ENCODE results near the gene UROC1. TPM values are rescaled to one million over a fixed set of nuclear protein-coding genes. Genes with fewer than 3 reads are reported as not detected.

UROC1 gene
- total RNA-seq, 2 donors from 2014 or later: not detected

- TF ChIP-seq CTCF (IDR thresholded peaks at IDR 0.05): no peak
- Histone ChIP-seq H3K4me3 (no peak overlapping the region), H3K9me3 (no peaks in the 10 kb centered on the region), H3K27ac (no peak overlapping the region), H3K9ac (ENCODE audit: low read depth in 2 of 2, low read length in 2 of 2) (no peak overlapping the region), H3K4me1 (no peaks in the 10 kb centered on the region), H3K36me3 (no peaks in the 10 kb centered on the region), H3K27me3 (no peaks in the 10 kb centered on the region)
- intact Hi-C loops (cut with DNase I): no loop called here
- DNase-seq: peak; percentile 7
Measured at GRCh38 chr3:126439346-126439967, 78.1 kb downstream of the UROC1 start.

GRCh38 chr3:126438746-126439145, 78.8 kb downstream of the UROC1 start:
- DNase-seq: peak; percentile 4
- Histone ChIP-seq H3K9me3 (no peaks in the 10 kb centered on the region), H3K4me1 (no peaks in the 10 kb centered on the region), H3K27me3 (no peaks in the 10 kb centered on the region), H3K36me3 (no peaks in the 10 kb centered on the region), H3K9ac (ENCODE audit: low read depth in 2 of 2, low read length in 2 of 2) (no peak overlapping the region), H3K4me3 (no peak overlapping the region), H3K27ac (no peak overlapping the region)
- intact Hi-C loops (cut with DNase I): no loop called here
- no peak for TF ChIP-seq CTCF (IDR thresholded peaks at IDR 0.05)

GRCh38 chr3:126438186-126438585, 79.4 kb downstream of the UROC1 start:
- no peaks in the 10 kb centered on the region for H3K4me1 ChIP-seq
- H3K9me3 ChIP-seq: no peaks in the 10 kb centered on the region
- intact Hi-C loops (cut with DNase I): no loop called here
- no peak overlapping the region for H3K9ac ChIP-seq (ENCODE audit: low read depth in 2 of 2, low read length in 2 of 2)
- no peaks in the 10 kb centered on the region for H3K27me3 ChIP-seq
- H3K4me3 ChIP-seq: no peak overlapping the region
- no peak for TF ChIP-seq CTCF (IDR thresholded peaks at IDR 0.05)
- H3K27ac ChIP-seq: no peak overlapping the region
- no peaks in the 10 kb centered on the region for H3K36me3 ChIP-seq
- peak; percentile 6 for DNase-seq

- Histone ChIP-seq H3K9ac (ENCODE audit: low read depth in 2 of 2, low read length in 2 of 2) (no peak overlapping the region), H3K4me1 (no peaks in the 10 kb centered on the region), H3K27ac (no peak overlapping the region), H3K27me3 (no peaks in the 10 kb centered on the region), H3K9me3 (no peaks in the 10 kb centered on the region), H3K36me3 (no peaks in the 10 kb centered on the region), H3K4me3 (no peak overlapping the region)
- no peak for TF ChIP-seq CTCF (IDR thresholded peaks at IDR 0.05)
- peak; percentile 7 for DNase-seq
- intact Hi-C loops (cut with DNase I): no loop called here
Measured at GRCh38 chr3:126436826-126437717, 80.5 kb downstream of the UROC1 start.

GRCh38 chr3:126435456-126436315, 81.9 kb downstream of the UROC1 start:
- intact Hi-C loops (cut with DNase I): no loop called here
- H3K27ac ChIP-seq: no peak overlapping the region
- peak; percentile 10 for DNase-seq
- no peaks in the 10 kb centered on the region for H3K9me3 ChIP-seq
- no peak overlapping the region for H3K9ac ChIP-seq (ENCODE audit: low read depth in 2 of 2, low read length in 2 of 2)
- no peaks in the 10 kb centered on the region for H3K36me3 ChIP-seq
- no peak overlapping the region for H3K4me3 ChIP-seq
- no peak for TF ChIP-seq CTCF (IDR thresholded peaks at IDR 0.05)
- H3K27me3 ChIP-seq: no peaks in the 10 kb centered on the region
- no peaks in the 10 kb centered on the region for H3K4me1 ChIP-seq
